Endothelial cell (in vitro differentiated cells): Measurements from ENCODE around the gene PAX3. TPM values are rescaled to one million over a fixed set of nuclear protein-coding genes. Genes with fewer than 3 reads are reported as not detected.
A peak's percentile ranks its signal among the peaks of the same experiment; 100 is the strongest.

Experiments used
- DNase-seq: peaks from one replicate; pipeline ENCODE4 v3.0.0; 2021; ENCODE audit warnings: low spot score
- H3K27ac Mint-ChIP-seq: one replicate; pipeline ENCODE4 v1.8.0; 2021; ENCODE audit warnings: mixed read lengths, inconsistent platforms; ENCODE audit not compliant: unreplicated experiment
- H3K27me3 Mint-ChIP-seq: one replicate; pipeline ENCODE4 v1.8.0; 2021; ENCODE audit warnings: mild to moderate bottlenecking, moderate library complexity, mixed read lengths, inconsistent platforms; ENCODE audit not compliant: unreplicated experiment
- H3K36me3 Mint-ChIP-seq: one replicate; pipeline ENCODE4 v1.8.0; 2021; ENCODE audit warnings: mild to moderate bottlenecking, low read depth, mixed read lengths, inconsistent platforms; ENCODE audit not compliant: unreplicated experiment
- H3K4me1 Mint-ChIP-seq: one replicate; pipeline ENCODE4 v1.8.0; 2021; ENCODE audit warnings: mild to moderate bottlenecking, mixed read lengths, inconsistent platforms; ENCODE audit not compliant: unreplicated experiment
- H3K4me3 Mint-ChIP-seq: one replicate; pipeline ENCODE4 v1.8.0; 2021; ENCODE audit warnings: mild to moderate bottlenecking, mixed read lengths, inconsistent platforms; ENCODE audit not compliant: unreplicated experiment
- H3K9me3 Mint-ChIP-seq: one replicate; pipeline ENCODE4 v1.8.0; 2021; ENCODE audit warnings: mixed read lengths, inconsistent platforms; ENCODE audit not compliant: unreplicated experiment
- total RNA-seq: library from RNA; stranded (reverse); fragmentation: NEBNext Ultra II Directional; extraction: Animal tissue kit (Norgen Biotek cat#: 25700); gene quantifications from one replicate; pipeline ENCODE4 v1.2.1, GENCODE V29; 2021; ENCODE audit not compliant: unreplicated experiment
- TF ChIP-seq, protein P1 (sequence below): fragments of 200-600 bp; sonication (generic); IDR thresholded peaks from one replicate; pipeline ENCODE4 v1.5.0; 2021; ENCODE audit warnings: antibody characterized with exemption; ENCODE audit not compliant: unreplicated experiment

PAX3 gene
- total RNA-seq, 1 donor from 2014 or later, result 16.5 TPM

DNA sequence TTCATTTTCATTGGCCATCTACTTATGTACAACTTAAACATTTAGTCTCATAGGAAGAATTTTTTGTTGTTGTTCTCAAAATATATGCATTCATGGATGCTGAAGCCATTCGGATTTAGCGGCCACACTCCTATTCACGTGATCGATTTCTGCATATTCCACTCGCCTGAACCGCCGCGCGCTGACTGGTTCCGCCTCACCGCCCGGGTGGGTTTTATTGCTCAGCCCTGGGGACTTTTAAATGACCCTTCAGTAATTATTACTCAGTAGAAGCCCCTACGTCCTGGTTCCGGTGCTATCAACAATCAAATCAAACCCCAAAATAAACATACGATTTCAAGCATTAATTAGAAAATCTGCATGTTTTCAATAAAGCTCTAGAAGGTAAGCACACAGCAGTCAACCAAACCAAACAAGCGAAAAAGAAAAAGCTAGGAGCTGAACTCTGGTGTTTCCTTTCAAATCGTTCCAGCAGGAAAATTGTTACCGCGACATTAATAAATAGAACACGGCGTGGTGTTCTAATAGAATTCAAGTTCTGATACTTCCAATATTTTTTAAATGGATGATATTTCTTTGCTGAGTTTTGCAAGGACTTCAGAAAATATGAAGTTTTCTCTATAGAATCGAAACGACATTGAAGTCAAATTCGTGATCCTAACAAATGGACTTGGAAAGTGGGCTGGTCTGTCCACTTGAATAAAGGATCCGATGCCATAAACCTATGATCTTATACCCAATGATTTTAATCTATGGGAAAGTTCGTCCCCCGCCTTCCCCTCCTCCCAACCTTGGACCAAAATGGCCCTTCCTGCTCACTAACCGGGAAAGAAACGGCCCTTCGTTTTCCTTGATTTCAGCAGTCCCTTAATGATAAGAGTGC is 9.3 kb downstream of the PAX3 start:
- Mint-ChIP-seq H3K27me3 (peaks cover 18% of the 10 kb centered on the region), H3K27ac (no peak overlapping the region), H3K36me3 (peaks cover 4% of the 10 kb centered on the region), H3K9me3 (no peaks in the 10 kb centered on the region), H3K4me3 (peak overlapping the region; percentile 12), H3K4me1 (peaks cover 42% of the 10 kb centered on the region)
- TF ChIP-seq, protein P1, sequence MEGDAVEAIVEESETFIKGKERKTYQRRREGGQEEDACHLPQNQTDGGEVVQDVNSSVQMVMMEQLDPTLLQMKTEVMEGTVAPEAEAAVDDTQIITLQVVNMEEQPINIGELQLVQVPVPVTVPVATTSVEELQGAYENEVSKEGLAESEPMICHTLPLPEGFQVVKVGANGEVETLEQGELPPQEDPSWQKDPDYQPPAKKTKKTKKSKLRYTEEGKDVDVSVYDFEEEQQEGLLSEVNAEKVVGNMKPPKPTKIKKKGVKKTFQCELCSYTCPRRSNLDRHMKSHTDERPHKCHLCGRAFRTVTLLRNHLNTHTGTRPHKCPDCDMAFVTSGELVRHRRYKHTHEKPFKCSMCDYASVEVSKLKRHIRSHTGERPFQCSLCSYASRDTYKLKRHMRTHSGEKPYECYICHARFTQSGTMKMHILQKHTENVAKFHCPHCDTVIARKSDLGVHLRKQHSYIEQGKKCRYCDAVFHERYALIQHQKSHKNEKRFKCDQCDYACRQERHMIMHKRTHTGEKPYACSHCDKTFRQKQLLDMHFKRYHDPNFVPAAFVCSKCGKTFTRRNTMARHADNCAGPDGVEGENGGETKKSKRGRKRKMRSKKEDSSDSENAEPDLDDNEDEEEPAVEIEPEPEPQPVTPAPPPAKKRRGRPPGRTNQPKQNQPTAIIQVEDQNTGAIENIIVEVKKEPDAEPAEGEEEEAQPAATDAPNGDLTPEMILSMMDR, result no peak
- no peak for DNase-seq

DNA sequence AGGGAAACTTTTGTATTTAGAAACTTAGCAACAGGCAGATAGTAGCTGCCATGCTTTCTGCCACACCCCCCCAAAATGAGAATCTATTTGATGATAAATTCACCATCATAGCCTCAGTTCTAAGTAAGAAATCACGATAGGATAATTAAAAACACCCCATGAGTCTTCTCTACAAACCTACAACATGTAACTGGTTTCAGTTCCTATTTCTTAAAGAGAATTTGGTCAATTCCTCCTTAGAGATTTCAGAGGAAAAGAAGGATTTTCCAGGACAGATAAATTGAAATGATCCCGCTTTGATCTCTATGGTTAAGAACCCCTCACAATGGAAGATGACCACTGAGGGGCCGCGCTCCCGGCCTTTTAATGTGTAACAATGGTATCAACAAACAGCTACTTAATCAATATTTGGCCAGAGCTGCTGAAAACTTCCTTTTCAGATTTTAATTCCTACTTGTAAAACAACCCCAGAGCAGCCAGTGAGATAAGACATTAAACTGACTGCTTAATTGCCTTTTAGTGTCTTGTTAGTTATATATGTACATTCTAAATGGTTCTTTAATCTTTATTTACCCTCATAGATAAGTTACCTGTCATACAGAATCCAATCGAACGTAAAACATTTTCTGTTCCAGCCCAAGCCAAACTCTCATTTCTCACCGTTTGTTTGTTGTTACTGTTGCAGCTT is 10.1 kb downstream of the PAX3 start:
- TF ChIP-seq, protein P1, result no peak
- peaks cover 17% of the 10 kb centered on the region for H3K27me3 Mint-ChIP-seq
- H3K36me3 Mint-ChIP-seq, result peaks cover 4% of the 10 kb centered on the region
- no peaks in the 10 kb centered on the region for H3K9me3 Mint-ChIP-seq
- H3K4me3 Mint-ChIP-seq, result peak overlapping the region; percentile 7
- no peak overlapping the region for H3K27ac Mint-ChIP-seq
- H3K4me1 Mint-ChIP-seq, result peaks cover 37% of the 10 kb centered on the region
- no peak for DNase-seq

DNA sequence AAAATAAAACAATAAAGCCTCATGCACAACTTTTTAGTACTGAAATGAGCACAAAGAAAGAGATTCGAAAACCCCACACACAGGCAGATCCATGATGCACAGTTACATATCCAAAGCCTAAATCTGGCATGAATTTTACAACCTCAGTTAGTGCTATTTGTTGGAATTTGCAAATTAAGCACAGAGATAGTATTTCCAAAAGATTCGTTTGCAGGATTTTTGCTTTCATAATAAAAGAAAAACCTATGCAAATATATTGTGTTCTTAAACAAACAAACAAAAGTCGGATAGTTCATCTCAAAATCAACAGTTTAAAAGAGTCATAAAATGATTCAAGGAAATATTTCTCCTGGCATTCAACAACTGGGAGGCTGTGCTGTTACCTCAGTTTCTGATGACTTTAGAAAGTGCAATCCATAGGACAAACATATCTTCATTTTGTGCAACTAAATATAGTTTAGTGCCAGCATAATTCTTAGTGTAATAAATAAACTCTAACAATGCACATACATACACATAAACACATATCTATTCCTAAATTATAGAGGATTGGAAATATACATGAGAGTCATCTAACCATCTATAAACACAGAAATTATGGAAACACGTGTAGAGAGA is 10.8 kb downstream of the PAX3 start:
- TF ChIP-seq, protein P1, result no peak
- no peak overlapping the region for H3K27ac Mint-ChIP-seq
- no peak overlapping the region for H3K4me3 Mint-ChIP-seq
- no peaks in the 10 kb centered on the region for H3K9me3 Mint-ChIP-seq
- H3K27me3 Mint-ChIP-seq, result peaks cover 13% of the 10 kb centered on the region
- peaks cover 30% of the 10 kb centered on the region for H3K4me1 Mint-ChIP-seq
- DNase-seq, result no peak
- H3K36me3 Mint-ChIP-seq, result no peaks in the 10 kb centered on the region

DNA sequence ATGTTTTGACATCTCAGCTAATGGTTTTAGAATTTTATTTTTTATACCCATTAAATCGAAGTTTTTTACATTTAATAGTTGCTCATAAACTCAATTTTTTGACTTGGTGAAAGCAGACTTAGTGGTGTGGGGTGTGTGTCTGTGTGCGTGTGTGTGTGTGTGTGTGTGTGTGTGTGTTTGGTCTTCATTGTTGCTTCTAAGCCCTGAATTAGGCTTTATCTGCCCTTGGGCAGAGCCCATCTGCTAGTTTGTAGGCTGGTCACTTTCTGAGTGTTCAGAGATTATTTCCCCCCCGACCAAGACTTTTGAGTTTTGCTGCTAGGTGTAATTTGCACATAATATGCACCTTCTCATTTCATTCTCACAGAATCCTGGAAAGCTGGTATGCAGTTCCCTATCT is 14.3 kb downstream of the PAX3 start:
- TF ChIP-seq, protein P1, result no peak

More for the DNA sequence above, 14.3 kb downstream of the PAX3 start:
- peaks cover 14% of the 10 kb centered on the region for H3K4me1 Mint-ChIP-seq
- peaks cover under 1% of the 10 kb centered on the region for H3K36me3 Mint-ChIP-seq
- no peaks in the 10 kb centered on the region for H3K9me3 Mint-ChIP-seq
- H3K4me3 Mint-ChIP-seq, result no peak overlapping the region
- H3K27ac Mint-ChIP-seq, result no peak overlapping the region
- no peaks in the 10 kb centered on the region for H3K27me3 Mint-ChIP-seq
- no peak for DNase-seq
